Measurements from ENCODE around the gene SLC22A23. TPM values are rescaled to one million over a fixed set of nuclear protein-coding genes. Genes with fewer than 3 reads are reported as not detected.
A peak's percentile ranks its signal among the peaks of the same experiment; 100 is the strongest.

Gene SLC22A23
- total and polyA plus RNA-seq, 2 experiments from 2014 or later = 6.1 to 38.3 TPM

DNA sequence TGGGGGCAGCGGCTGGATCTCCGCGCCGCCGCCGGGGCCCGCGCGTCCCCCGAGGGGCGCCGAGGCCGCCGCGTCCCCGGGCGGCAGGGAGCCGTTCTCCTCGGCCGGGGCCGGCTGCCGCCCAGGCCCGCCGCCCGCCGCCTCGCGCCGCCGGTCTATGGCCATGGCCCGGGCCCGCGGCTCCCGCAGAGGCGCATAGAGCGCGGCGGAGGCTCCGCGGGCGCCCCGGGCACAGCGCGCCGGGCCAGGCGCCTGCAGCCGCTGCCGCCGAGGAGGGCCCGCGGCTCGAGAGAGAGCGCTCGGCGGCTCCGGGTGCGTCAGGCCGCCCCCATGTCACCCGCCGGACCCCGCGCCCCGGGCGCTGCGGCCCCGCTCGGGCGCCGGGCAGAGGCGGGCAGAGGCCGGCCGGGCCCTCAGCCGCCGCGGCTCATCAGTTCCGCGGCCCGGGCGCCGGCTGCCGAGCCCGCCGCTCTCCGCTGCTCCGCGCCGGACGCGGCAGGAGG lies 404 bp downstream of the SLC22A23 start:
- Histone ChIP-seq H3K4me2 (peak overlapping the region; percentile 94), H3K79me2 (replicated peaks; ENCODE audit: insufficient read depth) (peaks cover 47% of the 10 kb centered on the region), H3K4me3 (peak overlapping the region; percentile 84), H3K4me1 (ENCODE audit: insufficient read depth) (peaks cover 51% of the 10 kb centered on the region), H3K27ac (ENCODE audit: low read depth) (no peak overlapping the region), H4K20me1 (replicated peaks; ENCODE audit: insufficient read depth) (peaks cover 21% of the 10 kb centered on the region), H3K9me2 (ENCODE audit: insufficient read depth) (no peaks in the 10 kb centered on the region), H3K36me3 (ENCODE audit: insufficient read depth) (no peaks in the 10 kb centered on the region), H2AFZ (no peak overlapping the region), H3F3A (replicated peaks; ENCODE audit: low read depth) (no peaks in the 10 kb centered on the region), H3K27me3 (ENCODE audit: insufficient read depth) (peaks cover 25% of the 10 kb centered on the region)
- Mint-ChIP-seq H3K4me3 (no peak overlapping the region), H3K27ac (no peak overlapping the region), H3K36me3 (ENCODE audit: low read depth) (peaks cover 11% of the 10 kb centered on the region), H3K27me3 (ENCODE audit: insufficient read depth, low read depth, poor library complexity) (peaks cover 5% of the 10 kb centered on the region), H3K9me3 (no peaks in the 10 kb centered on the region), H3K4me1 (peaks cover 33% of the 10 kb centered on the region)
- ATAC-seq (no peak; the same call in 2 of the 3 replicates), DNase-seq (ENCODE audit: low spot score) (no peak)
- TF ChIP-seq EZH2phosphoT487 (IDR thresholded peaks at IDR 0.05; ENCODE audit: unreplicated experiment) = no peak
- TF ChIP-seq POLR2AphosphoS5 (IDR thresholded peaks at IDR 0.05; ENCODE audit: low read depth) = no peak

DNA sequence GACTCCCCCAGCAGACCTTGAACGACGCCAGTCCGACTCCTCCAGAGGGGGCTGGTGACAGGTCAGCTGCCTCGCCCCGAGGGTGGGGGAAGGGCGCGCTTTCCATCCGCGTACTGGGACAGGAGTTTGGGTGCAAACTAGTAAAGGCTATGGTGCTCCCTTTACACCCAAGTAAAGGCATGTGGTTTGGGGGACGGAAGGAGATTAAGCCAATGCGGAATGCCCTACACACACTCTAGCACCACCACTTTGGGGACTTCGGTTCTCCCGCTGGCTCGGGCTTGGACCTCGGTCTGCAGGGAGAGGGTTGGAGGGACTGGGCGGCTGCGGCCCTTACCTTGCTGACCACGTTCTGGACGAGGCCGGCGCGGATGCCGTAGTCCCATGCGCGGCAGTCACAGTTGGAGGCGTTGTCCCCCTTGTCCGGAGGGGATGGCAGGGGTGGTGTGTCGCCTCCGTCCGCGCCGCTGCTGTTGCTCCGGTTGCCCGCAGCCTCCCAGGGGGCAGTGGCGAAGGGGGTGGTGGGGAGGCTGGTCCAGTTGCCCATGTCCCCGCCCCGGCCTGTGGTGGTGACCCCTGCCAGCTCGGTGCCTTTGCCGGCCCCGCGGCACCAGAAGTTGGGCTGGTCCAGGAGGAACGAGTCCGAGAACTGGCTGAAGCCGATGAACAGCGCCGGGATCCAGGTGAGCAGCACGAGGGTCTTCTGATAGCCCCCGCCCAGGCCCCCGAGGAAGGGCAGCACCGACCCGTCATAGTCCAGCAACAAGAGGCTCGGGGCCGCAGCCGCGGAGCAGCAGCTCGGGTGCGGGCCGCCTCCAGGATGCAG lies 1.1 kb downstream of the SLC22A23 start:
- Mint-ChIP-seq H3K4me1 (peaks cover 37% of the 10 kb centered on the region), H3K4me3 (no peak overlapping the region; the same call in 2 of the 3 replicates), H3K9me3 (no peaks in the 10 kb centered on the region), H3K27me3 (ENCODE audit: insufficient read depth, low read depth, poor library complexity) (peaks cover 5% of the 10 kb centered on the region), H3K27ac (no peak overlapping the region), H3K36me3 (ENCODE audit: low read depth) (peaks cover 15% of the 10 kb centered on the region)
- TF ChIP-seq EZH2phosphoT487 (IDR thresholded peaks at IDR 0.05; ENCODE audit: unreplicated experiment) (no peak), POLR2AphosphoS5 (IDR thresholded peaks at IDR 0.05; ENCODE audit: low read depth) (peak; percentile 27; the same call in 1 of the 2 replicates)
- Histone ChIP-seq H3K4me2 (peak overlapping the region; percentile 94), H3K79me2 (replicated peaks; ENCODE audit: insufficient read depth) (peaks cover 53% of the 10 kb centered on the region), H4K20me1 (replicated peaks; ENCODE audit: insufficient read depth) (peaks cover 21% of the 10 kb centered on the region), H2AFZ (no peak overlapping the region), H3K27me3 (ENCODE audit: insufficient read depth) (peaks cover 25% of the 10 kb centered on the region), H3K4me1 (ENCODE audit: insufficient read depth) (peaks cover 56% of the 10 kb centered on the region), H3F3A (replicated peaks; ENCODE audit: low read depth) (no peaks in the 10 kb centered on the region), H3K36me3 (ENCODE audit: insufficient read depth) (no peaks in the 10 kb centered on the region), H3K9me2 (ENCODE audit: insufficient read depth) (no peaks in the 10 kb centered on the region), H3K27ac (ENCODE audit: low read depth) (no peak overlapping the region), H3K4me3 (peak overlapping the region; percentile 84)
- DNase-seq (ENCODE audit: low spot score) = peak; percentile 54
- peak; percentile 14 for ATAC-seq

DNA sequence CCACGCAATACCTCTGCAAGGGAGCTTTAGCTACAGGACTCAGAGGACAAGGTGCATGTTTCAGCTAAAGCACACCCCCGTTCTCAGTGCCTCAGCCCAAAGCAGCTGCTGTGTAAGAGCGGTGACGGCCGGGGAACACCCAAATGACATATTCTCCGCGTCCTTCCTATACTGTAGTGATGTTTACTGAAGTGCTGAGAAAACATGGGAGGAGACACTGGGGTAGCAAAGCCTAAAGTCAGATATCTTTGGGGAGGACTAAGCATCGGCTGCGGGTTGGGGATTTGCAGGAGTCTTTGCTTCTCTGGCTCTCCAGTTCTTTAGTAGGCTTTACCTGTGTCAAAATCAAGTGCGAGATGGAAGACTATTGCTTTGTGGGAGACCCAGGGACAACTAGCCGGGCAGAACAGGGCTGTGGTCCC lies 1.7 kb downstream of the SLC22A23 start:
- H3K4me1 Mint-ChIP-seq = peaks cover 35% of the 10 kb centered on the region
- Histone ChIP-seq H3K27ac (ENCODE audit: low read depth) (no peak overlapping the region), H3K36me3 (ENCODE audit: insufficient read depth) (no peaks in the 10 kb centered on the region), H4K20me1 (replicated peaks; ENCODE audit: insufficient read depth) (peaks cover 21% of the 10 kb centered on the region), H2AFZ (no peak overlapping the region), H3K27me3 (ENCODE audit: insufficient read depth) (peaks cover 25% of the 10 kb centered on the region), H3K79me2 (replicated peaks; ENCODE audit: insufficient read depth) (peaks cover 59% of the 10 kb centered on the region), H3K4me3 (peak overlapping the region; percentile 84), H3K9me2 (ENCODE audit: insufficient read depth) (no peaks in the 10 kb centered on the region), H3F3A (replicated peaks; ENCODE audit: low read depth) (no peaks in the 10 kb centered on the region), H3K4me1 (ENCODE audit: insufficient read depth) (peaks cover 55% of the 10 kb centered on the region), H3K4me2 (peak overlapping the region; percentile 94)
- no peaks in the 10 kb centered on the region for H3K9me3 Mint-ChIP-seq
- no peak overlapping the region for H3K4me3 Mint-ChIP-seq
- DNase-seq (ENCODE audit: low spot score) = no peak
- no peak overlapping the region for H3K27ac Mint-ChIP-seq
- ATAC-seq = peak; percentile 4; the same call in 2 of the 3 replicates
- peaks cover 5% of the 10 kb centered on the region for H3K27me3 Mint-ChIP-seq (ENCODE audit: insufficient read depth, low read depth, poor library complexity)
- peaks cover 19% of the 10 kb centered on the region for H3K36me3 Mint-ChIP-seq (ENCODE audit: low read depth)
- TF ChIP-seq POLR2AphosphoS5 (IDR thresholded peaks at IDR 0.05; ENCODE audit: low read depth) (no peak), STAT1 (IDR thresholded peaks at IDR 0.05; ENCODE audit: unreplicated experiment) (no peak), ZNF114 (CRISPR knock-in tag; IDR thresholded peaks at IDR 0.05) (no peak), JUNB (IDR thresholded peaks at IDR 0.05; ENCODE audit: unreplicated experiment) (no peak)
- TF ChIP-seq, protein P1, sequence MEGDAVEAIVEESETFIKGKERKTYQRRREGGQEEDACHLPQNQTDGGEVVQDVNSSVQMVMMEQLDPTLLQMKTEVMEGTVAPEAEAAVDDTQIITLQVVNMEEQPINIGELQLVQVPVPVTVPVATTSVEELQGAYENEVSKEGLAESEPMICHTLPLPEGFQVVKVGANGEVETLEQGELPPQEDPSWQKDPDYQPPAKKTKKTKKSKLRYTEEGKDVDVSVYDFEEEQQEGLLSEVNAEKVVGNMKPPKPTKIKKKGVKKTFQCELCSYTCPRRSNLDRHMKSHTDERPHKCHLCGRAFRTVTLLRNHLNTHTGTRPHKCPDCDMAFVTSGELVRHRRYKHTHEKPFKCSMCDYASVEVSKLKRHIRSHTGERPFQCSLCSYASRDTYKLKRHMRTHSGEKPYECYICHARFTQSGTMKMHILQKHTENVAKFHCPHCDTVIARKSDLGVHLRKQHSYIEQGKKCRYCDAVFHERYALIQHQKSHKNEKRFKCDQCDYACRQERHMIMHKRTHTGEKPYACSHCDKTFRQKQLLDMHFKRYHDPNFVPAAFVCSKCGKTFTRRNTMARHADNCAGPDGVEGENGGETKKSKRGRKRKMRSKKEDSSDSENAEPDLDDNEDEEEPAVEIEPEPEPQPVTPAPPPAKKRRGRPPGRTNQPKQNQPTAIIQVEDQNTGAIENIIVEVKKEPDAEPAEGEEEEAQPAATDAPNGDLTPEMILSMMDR (conservative IDR thresholded peaks at IDR 0.05; ENCODE audit: low read depth in 2 of 2) = no peak
- TF ChIP-seq, protein P2, sequence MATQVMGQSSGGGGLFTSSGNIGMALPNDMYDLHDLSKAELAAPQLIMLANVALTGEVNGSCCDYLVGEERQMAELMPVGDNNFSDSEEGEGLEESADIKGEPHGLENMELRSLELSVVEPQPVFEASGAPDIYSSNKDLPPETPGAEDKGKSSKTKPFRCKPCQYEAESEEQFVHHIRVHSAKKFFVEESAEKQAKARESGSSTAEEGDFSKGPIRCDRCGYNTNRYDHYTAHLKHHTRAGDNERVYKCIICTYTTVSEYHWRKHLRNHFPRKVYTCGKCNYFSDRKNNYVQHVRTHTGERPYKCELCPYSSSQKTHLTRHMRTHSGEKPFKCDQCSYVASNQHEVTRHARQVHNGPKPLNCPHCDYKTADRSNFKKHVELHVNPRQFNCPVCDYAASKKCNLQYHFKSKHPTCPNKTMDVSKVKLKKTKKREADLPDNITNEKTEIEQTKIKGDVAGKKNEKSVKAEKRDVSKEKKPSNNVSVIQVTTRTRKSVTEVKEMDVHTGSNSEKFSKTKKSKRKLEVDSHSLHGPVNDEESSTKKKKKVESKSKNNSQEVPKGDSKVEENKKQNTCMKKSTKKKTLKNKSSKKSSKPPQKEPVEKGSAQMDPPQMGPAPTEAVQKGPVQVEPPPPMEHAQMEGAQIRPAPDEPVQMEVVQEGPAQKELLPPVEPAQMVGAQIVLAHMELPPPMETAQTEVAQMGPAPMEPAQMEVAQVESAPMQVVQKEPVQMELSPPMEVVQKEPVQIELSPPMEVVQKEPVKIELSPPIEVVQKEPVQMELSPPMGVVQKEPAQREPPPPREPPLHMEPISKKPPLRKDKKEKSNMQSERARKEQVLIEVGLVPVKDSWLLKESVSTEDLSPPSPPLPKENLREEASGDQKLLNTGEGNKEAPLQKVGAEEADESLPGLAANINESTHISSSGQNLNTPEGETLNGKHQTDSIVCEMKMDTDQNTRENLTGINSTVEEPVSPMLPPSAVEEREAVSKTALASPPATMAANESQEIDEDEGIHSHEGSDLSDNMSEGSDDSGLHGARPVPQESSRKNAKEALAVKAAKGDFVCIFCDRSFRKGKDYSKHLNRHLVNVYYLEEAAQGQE (IDR thresholded peaks at IDR 0.05; ENCODE audit: unreplicated experiment) = no peak
